Measurements from ENCODE around the gene GARIN5B. TPM values are rescaled to one million over a fixed set of nuclear protein-coding genes. Genes with fewer than 3 reads are reported as not detected.

The GARIN5B gene
- total and polyA plus RNA-seq, 2 of the 8 experiments (the other 6 are each of a cell fraction or from before 2014, with no cell fraction given): 0.03 TPM; not detected in 1

- no peak for TF ChIP-seq EZH2 (IDR thresholded peaks at IDR 0.05; ENCODE audit: low read depth, low read length, severe bottlenecking)
- TF ChIP-seq E2F6 (IDR thresholded peaks at IDR 0.05): no peak
Observed at GRCh38 chr19:55304980-55305379, 58.1 kb downstream of the GARIN5B start (continued).

Other genes starting within 250 kb of the GARIN5B start
- 71.5 and 88.8 TPM in 2 replicates for gene PPP1R12C, start 245.6 kb downstream of the GARIN5B start, total RNA-seq (2021; fragmentation: NEBNext Ultra II Directional; extraction: Animal tissue kit (Norgen Biotek cat#: 25700))
- gene PPP1R12C, start 245.6 kb downstream of the GARIN5B start, polyA plus RNA-seq (2011; rRNA removed): 31.7 and 49.5 TPM in 2 replicates
- 107 and 115 TPM in 2 replicates for gene TNNT1, start 214.1 kb downstream of the GARIN5B start, total RNA-seq (2021; fragmentation: NEBNext Ultra II Directional; extraction: Animal tissue kit (Norgen Biotek cat#: 25700))
- gene TNNT1, start 214.1 kb downstream of the GARIN5B start, polyA plus RNA-seq (2011; rRNA removed): 69.6 and 97.9 TPM in 2 replicates
- gene TNNI3, start 205.5 kb downstream of the GARIN5B start, total RNA-seq (2021; fragmentation: NEBNext Ultra II Directional; extraction: Animal tissue kit (Norgen Biotek cat#: 25700)): 16.6 and 16.9 TPM in 2 replicates
- 56.0 and 67.9 TPM in 2 replicates for gene TNNI3, start 205.5 kb downstream of the GARIN5B start, polyA plus RNA-seq (2011; rRNA removed)
- 5.4 and 5.7 TPM in 2 replicates for gene DNAAF3, start 196.6 kb downstream of the GARIN5B start, total RNA-seq (2021; fragmentation: NEBNext Ultra II Directional; extraction: Animal tissue kit (Norgen Biotek cat#: 25700))
- gene DNAAF3, start 196.6 kb downstream of the GARIN5B start, polyA plus RNA-seq (2011; rRNA removed): 8.0 and 13.8 TPM in 2 replicates
- 0.35 and 0.99 TPM in 2 replicates for gene SYT5, start 183.0 kb downstream of the GARIN5B start, total RNA-seq (2021; fragmentation: NEBNext Ultra II Directional; extraction: Animal tissue kit (Norgen Biotek cat#: 25700))
- 0.67 and 1.6 TPM in 2 replicates for gene SYT5, start 183.0 kb downstream of the GARIN5B start, polyA plus RNA-seq (2011; rRNA removed)
- gene PTPRH, start 153.8 kb downstream of the GARIN5B start, total RNA-seq (2021; fragmentation: NEBNext Ultra II Directional; extraction: Animal tissue kit (Norgen Biotek cat#: 25700)): 0.21 and 0.30 TPM in 2 replicates
- gene PTPRH, start 153.8 kb downstream of the GARIN5B start, polyA plus RNA-seq (2011; rRNA removed): 0.39 and 1.1 TPM in 2 replicates
- gene TMEM86B, start 134.5 kb downstream of the GARIN5B start, total RNA-seq (2021; fragmentation: NEBNext Ultra II Directional; extraction: Animal tissue kit (Norgen Biotek cat#: 25700)): 2.0 and 2.1 TPM in 2 replicates
- 2.9 and 4.2 TPM in 2 replicates for gene TMEM86B, start 134.5 kb downstream of the GARIN5B start, polyA plus RNA-seq (2011; rRNA removed)
- 74.4 and 75.6 TPM in 2 replicates for gene PPP6R1, start 104.2 kb downstream of the GARIN5B start, total RNA-seq (2021; fragmentation: NEBNext Ultra II Directional; extraction: Animal tissue kit (Norgen Biotek cat#: 25700))
- gene PPP6R1, start 104.2 kb downstream of the GARIN5B start, polyA plus RNA-seq (2011; rRNA removed): 36.4 and 52.5 TPM in 2 replicates
- 63.4 and 68.8 TPM in 2 replicates for gene HSPBP1, start 83.2 kb downstream of the GARIN5B start, total RNA-seq (2021; fragmentation: NEBNext Ultra II Directional; extraction: Animal tissue kit (Norgen Biotek cat#: 25700))
- gene HSPBP1, start 83.2 kb downstream of the GARIN5B start, polyA plus RNA-seq (2011; rRNA removed): 100 and 111 TPM in 2 replicates
- 32.7 and 33.6 TPM in 2 replicates for gene BRSK1, start 79.3 kb downstream of the GARIN5B start, total RNA-seq (2021; fragmentation: NEBNext Ultra II Directional; extraction: Animal tissue kit (Norgen Biotek cat#: 25700))
- gene BRSK1, start 79.3 kb downstream of the GARIN5B start, polyA plus RNA-seq (2011; rRNA removed): 27.6 and 55.2 TPM in 2 replicates
- 0.88 and 0.91 TPM in 2 replicates for gene TMEM150B, start 37.9 kb downstream of the GARIN5B start, total RNA-seq (2021; fragmentation: NEBNext Ultra II Directional; extraction: Animal tissue kit (Norgen Biotek cat#: 25700))
- 0.41 and 0.46 TPM in 2 replicates for gene TMEM150B, start 37.9 kb downstream of the GARIN5B start, polyA plus RNA-seq (2011; rRNA removed)
- gene KMT5C, start 23.4 kb downstream of the GARIN5B start, total RNA-seq (2021; fragmentation: NEBNext Ultra II Directional; extraction: Animal tissue kit (Norgen Biotek cat#: 25700)): 31.5 and 33.4 TPM in 2 replicates
- 24.9 and 59.4 TPM in 2 replicates for gene KMT5C, start 23.4 kb downstream of the GARIN5B start, polyA plus RNA-seq (2011; rRNA removed)
- 6.4 and 6.5 TPM in 2 replicates for gene COX6B2, start 8.5 kb downstream of the GARIN5B start, total RNA-seq (2021; fragmentation: NEBNext Ultra II Directional; extraction: Animal tissue kit (Norgen Biotek cat#: 25700))
- gene COX6B2, start 8.5 kb downstream of the GARIN5B start, polyA plus RNA-seq (2011; rRNA removed): 4.9 and 12.2 TPM in 2 replicates
- gene IL11, start 7.2 kb upstream of the GARIN5B start, total RNA-seq (2021; fragmentation: NEBNext Ultra II Directional; extraction: Animal tissue kit (Norgen Biotek cat#: 25700)): 1.6 and 2.8 TPM in 2 replicates
- gene IL11, start 7.2 kb upstream of the GARIN5B start, polyA plus RNA-seq (2011; rRNA removed): 1.7 and 2.7 TPM in 2 replicates
- gene TMEM190, start 13.6 kb upstream of the GARIN5B start, total RNA-seq (2021; fragmentation: NEBNext Ultra II Directional; extraction: Animal tissue kit (Norgen Biotek cat#: 25700)): 1.4 TPM in 1 of 2 replicates, not detected in the other
- gene TMEM190, start 13.6 kb upstream of the GARIN5B start, polyA plus RNA-seq (2011; rRNA removed): 1.6 and 4.5 TPM in 2 replicates
- 3.8 and 3.9 TPM in 2 replicates for gene TMEM238, start 21.0 kb upstream of the GARIN5B start, total RNA-seq (2021; fragmentation: NEBNext Ultra II Directional; extraction: Animal tissue kit (Norgen Biotek cat#: 25700))
- 0.49 and 0.53 TPM in 2 replicates for gene TMEM238, start 21.0 kb upstream of the GARIN5B start, polyA plus RNA-seq (2011; rRNA removed)
- 2,123 and 2,232 TPM in 2 replicates for gene RPL28, start 22.7 kb upstream of the GARIN5B start, total RNA-seq (2021; fragmentation: NEBNext Ultra II Directional; extraction: Animal tissue kit (Norgen Biotek cat#: 25700))
- 6,692 and 8,402 TPM in 2 replicates for gene RPL28, start 22.7 kb upstream of the GARIN5B start, polyA plus RNA-seq (2011; rRNA removed)
- 398 and 402 TPM in 2 replicates for gene UBE2S, start 44.5 kb upstream of the GARIN5B start, total RNA-seq (2021; fragmentation: NEBNext Ultra II Directional; extraction: Animal tissue kit (Norgen Biotek cat#: 25700))
- gene UBE2S, start 44.5 kb upstream of the GARIN5B start, polyA plus RNA-seq (2011; rRNA removed): 466 and 530 TPM in 2 replicates
- 0.98 and 1.0 TPM in 2 replicates for gene SHISA7, start 80.0 kb upstream of the GARIN5B start, total RNA-seq (2021; fragmentation: NEBNext Ultra II Directional; extraction: Animal tissue kit (Norgen Biotek cat#: 25700))
- 0.76 and 1.1 TPM in 2 replicates for gene SHISA7, start 80.0 kb upstream of the GARIN5B start, polyA plus RNA-seq (2011; rRNA removed)
- gene ISOC2, start 98.4 kb upstream of the GARIN5B start, total RNA-seq (2021; fragmentation: NEBNext Ultra II Directional; extraction: Animal tissue kit (Norgen Biotek cat#: 25700)): 96.9 and 106 TPM in 2 replicates
- 152 and 195 TPM in 2 replicates for gene ISOC2, start 98.4 kb upstream of the GARIN5B start, polyA plus RNA-seq (2011; rRNA removed)
- 3.2 and 3.6 TPM in 2 replicates for gene C19orf85, start 101.5 kb upstream of the GARIN5B start, total RNA-seq (2021; fragmentation: NEBNext Ultra II Directional; extraction: Animal tissue kit (Norgen Biotek cat#: 25700))
- gene C19orf85, start 101.5 kb upstream of the GARIN5B start, polyA plus RNA-seq (2011; rRNA removed): 2.2 and 3.3 TPM in 2 replicates
- 10.8 and 12.9 TPM in 2 replicates for gene ZNF628, start 113.4 kb upstream of the GARIN5B start, total RNA-seq (2021; fragmentation: NEBNext Ultra II Directional; extraction: Animal tissue kit (Norgen Biotek cat#: 25700))
- gene ZNF628, start 113.4 kb upstream of the GARIN5B start, polyA plus RNA-seq (2011; rRNA removed): 1.7 and 4.5 TPM in 2 replicates
- gene NAT14, start 121.9 kb upstream of the GARIN5B start, total RNA-seq (2021; fragmentation: NEBNext Ultra II Directional; extraction: Animal tissue kit (Norgen Biotek cat#: 25700)): 69.1 and 71.2 TPM in 2 replicates
- gene NAT14, start 121.9 kb upstream of the GARIN5B start, polyA plus RNA-seq (2011; rRNA removed): 47.1 and 79.5 TPM in 2 replicates
- 1.7 and 2.3 TPM in 2 replicates for gene SSC5D, start 125.2 kb upstream of the GARIN5B start, total RNA-seq (2021; fragmentation: NEBNext Ultra II Directional; extraction: Animal tissue kit (Norgen Biotek cat#: 25700))
- 0.39 and 0.72 TPM in 2 replicates for gene SSC5D, start 125.2 kb upstream of the GARIN5B start, polyA plus RNA-seq (2011; rRNA removed)
- 3.9 and 4.1 TPM in 2 replicates for gene SBK2, start 173.9 kb upstream of the GARIN5B start, total RNA-seq (2021; fragmentation: NEBNext Ultra II Directional; extraction: Animal tissue kit (Norgen Biotek cat#: 25700))
- gene SBK2, start 173.9 kb upstream of the GARIN5B start, polyA plus RNA-seq (2011; rRNA removed): 3.2 and 7.4 TPM in 2 replicates
- gene SBK3, start 182.3 kb upstream of the GARIN5B start, total RNA-seq (2021; fragmentation: NEBNext Ultra II Directional; extraction: Animal tissue kit (Norgen Biotek cat#: 25700)): 0.76 and 0.94 TPM in 2 replicates
- gene SBK3, start 182.3 kb upstream of the GARIN5B start, polyA plus RNA-seq (2011; rRNA removed): 1.5 and 2.8 TPM in 2 replicates
- gene ZNF579, start 217.6 kb upstream of the GARIN5B start, total RNA-seq (2021; fragmentation: NEBNext Ultra II Directional; extraction: Animal tissue kit (Norgen Biotek cat#: 25700)): 18.9 and 19.0 TPM in 2 replicates
- 10.0 and 16.4 TPM in 2 replicates for gene ZNF579, start 217.6 kb upstream of the GARIN5B start, polyA plus RNA-seq (2011; rRNA removed)
- 17.6 and 18.5 TPM in 2 replicates for gene FIZ1, start 236.3 kb upstream of the GARIN5B start, total RNA-seq (2021; fragmentation: NEBNext Ultra II Directional; extraction: Animal tissue kit (Norgen Biotek cat#: 25700))
- gene FIZ1, start 236.3 kb upstream of the GARIN5B start, polyA plus RNA-seq (2011; rRNA removed): 9.1 and 13.0 TPM in 2 replicates
- gene ZNF524, start 237.0 kb upstream of the GARIN5B start, total RNA-seq (2021; fragmentation: NEBNext Ultra II Directional; extraction: Animal tissue kit (Norgen Biotek cat#: 25700)): 4.7 and 5.4 TPM in 2 replicates
- gene ZNF524, start 237.0 kb upstream of the GARIN5B start, polyA plus RNA-seq (2011; rRNA removed): 4.4 and 7.0 TPM in 2 replicates
- gene ZNF865, start 242.4 kb upstream of the GARIN5B start, total RNA-seq (2021; fragmentation: NEBNext Ultra II Directional; extraction: Animal tissue kit (Norgen Biotek cat#: 25700)): 13.6 and 14.6 TPM in 2 replicates
- gene ZNF865, start 242.4 kb upstream of the GARIN5B start, polyA plus RNA-seq (2011; rRNA removed): 3.5 and 5.9 TPM in 2 replicates

Measured in H1 (cell line).